ENCODE results near the gene RAPSN. TPM values are rescaled to one million over a fixed set of nuclear protein-coding genes. Genes with fewer than 3 reads are reported as not detected.
A peak's percentile ranks its signal among the peaks of the same experiment; 100 is the strongest.

RAPSN gene
- total RNA-seq, 4 donors from 2014 or later, result 0.67 TPM; not detected in 3

DNA sequence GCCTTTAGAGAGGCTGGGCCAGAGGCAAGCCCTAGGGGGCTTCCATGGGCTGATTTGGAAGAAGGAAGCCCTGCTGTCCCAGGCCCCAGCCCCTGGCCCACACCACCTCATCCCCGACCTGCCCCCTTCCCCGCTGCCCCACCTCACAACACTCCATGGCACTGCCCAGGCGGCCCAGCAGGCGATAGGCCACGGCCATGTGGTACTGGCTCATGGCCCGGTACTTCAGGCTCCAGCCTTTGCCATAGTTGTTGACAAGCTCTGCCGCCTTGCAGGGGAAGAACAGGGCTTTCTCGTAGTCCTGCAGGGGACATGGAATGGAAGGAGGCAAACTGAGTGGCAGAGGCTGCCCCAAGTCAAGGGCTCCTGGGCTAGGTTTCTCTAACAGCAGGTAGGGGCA is 6.4 kb downstream of the RAPSN start:
- Histone ChIP-seq H3K27ac (no peak overlapping the region), H3K4me3 (replicated peaks in 1 of 3) (no peak overlapping the region), H3K27me3 (no peaks in the 10 kb centered on the region), H3K4me1 (peaks cover 7 to 10% of the 10 kb centered on the region in 2 donors), H3K9me3 (no peaks in the 10 kb centered on the region), H3K36me3 (no peaks in the 10 kb centered on the region)
- 45 to 71% methylated on average over 3 to 7 of the region's 8 CpGs for WGBS, 2 donors
- intact Hi-C loops (cut with DNase I), result no loop called here
- peak; percentile 78 to 86 for DNase-seq
- TF ChIP-seq CTCF (IDR thresholded peaks at IDR 0.05) (no peak), POLR2A (IDR thresholded peaks at IDR 0.05) (no peak)

DNA sequence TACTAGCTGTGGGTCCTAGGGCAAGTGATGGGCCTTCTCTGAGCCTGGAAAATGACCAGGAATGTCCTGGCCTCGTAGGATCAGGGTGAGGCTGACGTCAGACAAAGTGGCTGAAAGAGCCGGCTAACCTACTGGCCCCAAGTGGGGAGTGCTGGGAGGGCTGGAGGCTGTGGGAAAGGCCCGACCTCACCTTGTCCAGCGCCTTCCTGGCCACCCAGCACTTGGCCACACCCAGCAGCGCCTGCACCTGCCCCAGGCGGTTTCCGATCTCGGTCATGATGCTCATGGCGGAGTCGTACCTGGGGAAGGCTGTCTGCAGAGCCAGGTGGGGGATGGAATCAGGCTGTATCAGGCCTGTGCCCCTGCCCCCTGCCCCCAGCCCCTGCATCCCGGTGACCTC is 7.5 kb downstream of the RAPSN start:
- TF ChIP-seq POLR2A (IDR thresholded peaks at IDR 0.05) (no peak), CTCF (IDR thresholded peaks at IDR 0.05) (no peak)
- intact Hi-C loops (cut with DNase I), result no loop called here
- Histone ChIP-seq H3K36me3 (no peaks in the 10 kb centered on the region), H3K27me3 (no peaks in the 10 kb centered on the region), H3K4me3 (replicated peaks in 1 of 3) (no peak overlapping the region), H3K9me3 (no peaks in the 10 kb centered on the region), H3K27ac (no peak overlapping the region), H3K4me1 (peaks cover 11 to 12% of the 10 kb centered on the region in 2 donors)
- 89% methylated on average over 7 to 12 of the region's 12 CpGs for WGBS, 2 donors
- no peak for DNase-seq

DNA sequence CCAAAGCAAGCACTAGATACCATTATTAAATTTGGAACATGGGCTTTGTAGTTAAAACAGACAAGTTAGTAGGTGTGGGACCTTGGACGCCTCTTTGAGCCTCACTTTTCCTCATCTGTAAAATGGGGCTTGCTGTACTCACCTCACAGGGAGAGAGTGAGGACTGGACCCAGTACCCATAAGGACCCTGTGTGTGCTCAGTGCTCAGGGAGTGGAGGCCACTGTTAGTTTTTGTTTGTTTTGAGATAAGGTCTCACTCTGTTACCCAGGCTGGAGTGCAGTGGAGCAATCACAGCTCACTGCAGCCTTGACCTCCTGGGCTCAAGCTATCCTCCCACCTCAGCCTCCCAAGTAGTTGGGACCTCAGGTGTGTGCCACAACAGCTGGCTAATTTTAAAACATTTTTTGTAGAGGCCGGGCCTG is 8.9 kb downstream of the RAPSN start:
- Histone ChIP-seq H3K27me3 (no peaks in the 10 kb centered on the region), H3K36me3 (no peaks in the 10 kb centered on the region), H3K27ac (no peak overlapping the region), H3K4me1 (peaks cover 11 to 12% of the 10 kb centered on the region in 2 donors), H3K9me3 (no peaks in the 10 kb centered on the region), H3K4me3 (replicated peaks in 1 of 3) (no peak overlapping the region)
- DNase-seq, result no peak
- TF ChIP-seq CTCF (IDR thresholded peaks at IDR 0.05) (no peak), POLR2A (IDR thresholded peaks at IDR 0.05) (no peak)
- intact Hi-C loops (cut with DNase I), result no loop called here
- 67 to 90% methylated on average over 2 of the region's 2 CpGs for WGBS, 2 donors

- intact Hi-C loops (cut with DNase I), result no loop called here
- no peak for DNase-seq
- H3K4me3 ChIP-seq (replicated peaks in 1 of 3), result no peak overlapping the region
Observed at GRCh38 chr11:47438721-47439120, 10.2 kb downstream of the RAPSN start.

More at GRCh38 chr11:47438721-47439120, 10.2 kb downstream of the RAPSN start:
- Histone ChIP-seq H3K36me3 (no peaks in the 10 kb centered on the region), H3K27ac (no peak overlapping the region), H3K27me3 (no peaks in the 10 kb centered on the region), H3K4me1 (peaks cover 21 to 25% of the 10 kb centered on the region in 2 donors), H3K9me3 (no peaks in the 10 kb centered on the region)
- TF ChIP-seq POLR2A (IDR thresholded peaks at IDR 0.05), result no peak
- no peak for TF ChIP-seq CTCF (IDR thresholded peaks at IDR 0.05)
- 89 to 95% methylated on average over 15 to 18 of the region's 18 CpGs for WGBS, 2 donors
